GM18519 (cell line): ENCODE data around the gene CKLF.

Experiments
- ATAC-seq: cut with Tn5 transposase; IDR thresholded peaks from one replicate; pipeline ENCODE4 v1.9.1; 2021; ENCODE audit warnings: mild to moderate bottlenecking, moderate library complexity; ENCODE audit not compliant: unreplicated experiment, low FRiP score

Gene CKLF

DNA sequence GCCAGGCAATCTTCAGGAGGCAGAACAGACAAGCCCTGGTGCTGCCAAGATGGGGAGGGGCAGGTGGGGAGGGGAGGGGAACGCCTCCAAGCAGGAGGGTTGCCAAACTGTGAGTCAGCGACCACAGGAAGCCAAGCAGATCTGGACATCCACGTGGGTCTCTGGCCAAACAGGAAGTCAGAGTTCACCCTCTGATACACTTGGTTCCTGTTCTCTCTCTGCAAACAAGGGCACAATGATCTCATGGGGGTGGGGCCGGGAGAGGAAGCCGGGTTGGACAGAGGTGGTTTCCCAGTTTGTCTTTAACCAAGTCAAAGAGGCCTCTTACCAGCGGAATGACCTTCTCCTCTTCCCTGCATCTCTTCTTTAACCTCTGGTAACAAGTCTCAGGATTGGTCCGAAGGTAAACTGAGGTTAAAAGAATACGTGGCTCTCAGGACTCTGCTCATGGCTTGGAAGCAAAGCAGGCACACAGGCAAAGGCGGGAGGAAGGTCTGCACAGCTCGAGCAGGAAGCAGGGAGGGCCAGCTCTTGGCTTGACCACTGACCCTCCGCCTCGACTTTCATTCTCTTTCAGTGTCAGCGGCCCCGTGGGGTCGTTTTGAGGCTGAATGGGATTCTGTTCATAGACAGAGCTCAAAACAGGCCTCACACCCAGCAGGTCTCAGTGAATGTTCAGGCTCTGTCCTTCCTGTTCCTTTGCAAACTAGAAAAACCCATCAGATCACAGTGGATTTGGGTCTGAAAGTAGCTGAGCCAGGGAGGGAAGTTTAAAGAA is 35.4 kb upstream of the CKLF start:
- ATAC-seq, result peak; percentile 95

DNA sequence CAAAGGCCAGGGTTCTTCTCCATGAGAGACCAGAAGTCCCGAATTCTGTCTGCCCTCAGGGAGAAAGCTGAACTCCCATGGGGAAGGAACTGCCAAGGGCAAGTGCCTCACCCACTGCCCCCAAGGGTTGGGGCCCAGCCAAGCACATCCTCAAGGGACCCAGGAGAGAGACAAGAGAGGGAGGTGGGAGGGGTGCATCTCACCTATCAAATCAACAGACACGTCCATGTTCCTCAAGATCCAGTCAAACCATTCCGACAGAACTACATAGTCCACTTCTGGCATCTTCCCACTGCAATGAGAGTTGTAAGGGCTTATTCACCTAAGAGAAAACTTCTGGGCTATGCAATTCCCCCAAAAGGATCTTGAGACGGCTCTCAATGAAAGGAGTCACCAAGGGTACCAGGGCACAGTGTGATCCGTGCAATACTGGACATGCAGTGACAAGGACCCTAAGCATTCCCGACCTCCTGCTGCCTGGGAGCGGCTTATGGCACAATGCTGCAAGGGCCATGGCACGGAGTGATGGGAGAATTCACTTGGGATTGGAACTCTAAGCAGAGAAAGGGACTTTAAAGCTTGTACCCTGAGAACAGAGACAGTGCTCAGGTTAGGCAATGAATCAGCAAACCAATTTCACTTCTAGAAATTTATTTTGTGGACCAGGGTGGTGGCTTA is 34.7 kb upstream of the CKLF start:
- no peak for ATAC-seq

DNA sequence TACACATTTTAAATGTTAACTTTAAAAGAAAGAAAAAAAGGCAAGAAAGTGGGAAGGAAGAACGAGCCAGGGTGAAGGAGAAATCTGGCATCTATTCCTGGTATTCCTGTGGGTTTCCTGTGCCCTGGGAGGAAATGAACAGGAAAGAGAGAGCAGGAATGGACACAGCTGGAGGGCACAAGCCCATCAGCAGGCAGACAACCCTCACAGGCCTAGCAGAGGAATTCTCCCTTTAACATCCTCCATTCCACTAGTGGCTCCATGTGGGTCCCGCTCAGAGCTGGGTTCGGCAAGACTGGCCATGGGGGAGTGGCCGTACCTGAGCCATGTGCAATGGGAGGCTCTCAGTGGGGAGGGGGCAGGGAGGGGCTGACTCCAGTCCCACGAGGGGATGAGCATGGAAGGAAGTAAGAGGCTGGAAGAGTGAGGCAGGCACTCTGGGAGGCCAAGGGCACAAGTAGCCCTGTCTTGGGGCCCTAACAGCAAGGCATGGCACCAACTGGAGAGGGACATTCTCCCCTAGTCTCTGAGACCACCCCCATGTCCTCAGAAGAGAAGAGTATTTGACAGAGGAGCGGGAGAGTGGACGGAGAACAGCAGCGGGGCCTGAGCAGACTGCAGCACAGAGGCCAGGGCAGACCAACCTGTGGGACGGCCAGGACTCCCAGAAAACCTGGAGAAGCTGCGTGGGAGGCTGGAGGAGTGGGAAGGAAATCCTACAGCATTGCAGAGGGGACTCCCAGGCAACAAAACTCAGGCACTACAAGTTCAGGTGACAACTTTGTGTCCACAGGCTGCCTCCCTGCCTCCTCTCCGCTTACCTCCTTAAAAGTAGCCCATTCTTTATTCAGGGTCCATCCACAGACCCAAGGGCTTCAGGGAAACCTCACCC is 32.6 kb upstream of the CKLF start:
- ATAC-seq, result no peak

DNA sequence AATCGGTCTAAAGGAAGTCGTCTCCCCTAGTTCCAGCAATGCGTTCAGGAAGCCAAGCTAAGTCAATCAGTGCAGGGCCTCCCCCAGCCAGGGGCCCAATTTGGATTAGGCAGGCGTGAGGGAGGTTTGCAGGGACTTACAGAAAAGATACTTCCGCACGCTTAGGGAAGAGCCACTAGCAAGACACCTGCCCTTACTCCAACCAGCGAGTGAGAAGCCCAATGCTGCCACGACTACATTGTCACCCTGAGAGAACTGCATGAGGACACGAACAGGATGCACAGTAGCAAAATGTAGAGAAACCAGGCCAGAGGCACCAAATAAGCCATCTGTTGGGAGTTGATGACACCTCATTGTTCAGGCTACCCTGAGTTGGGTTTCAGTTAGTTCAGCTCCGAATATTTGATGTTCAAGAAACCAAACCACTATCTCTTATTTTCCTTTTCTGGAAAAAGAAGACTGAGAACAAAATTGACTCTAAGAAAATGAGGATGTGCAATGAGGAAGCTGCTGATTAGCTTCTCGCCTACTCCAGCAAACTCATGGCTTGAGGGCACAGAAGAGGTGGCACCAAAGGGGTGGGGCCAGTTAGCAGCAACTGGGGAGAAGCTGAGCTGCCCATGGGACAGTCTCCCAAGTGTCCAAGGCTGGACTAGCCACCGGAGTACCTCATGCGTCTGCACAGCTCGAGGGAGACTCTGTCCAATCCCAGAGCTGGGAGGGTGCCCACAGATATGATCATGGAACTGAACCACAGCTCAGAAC is 31.8 kb upstream of the CKLF start:
- no peak for ATAC-seq

DNA sequence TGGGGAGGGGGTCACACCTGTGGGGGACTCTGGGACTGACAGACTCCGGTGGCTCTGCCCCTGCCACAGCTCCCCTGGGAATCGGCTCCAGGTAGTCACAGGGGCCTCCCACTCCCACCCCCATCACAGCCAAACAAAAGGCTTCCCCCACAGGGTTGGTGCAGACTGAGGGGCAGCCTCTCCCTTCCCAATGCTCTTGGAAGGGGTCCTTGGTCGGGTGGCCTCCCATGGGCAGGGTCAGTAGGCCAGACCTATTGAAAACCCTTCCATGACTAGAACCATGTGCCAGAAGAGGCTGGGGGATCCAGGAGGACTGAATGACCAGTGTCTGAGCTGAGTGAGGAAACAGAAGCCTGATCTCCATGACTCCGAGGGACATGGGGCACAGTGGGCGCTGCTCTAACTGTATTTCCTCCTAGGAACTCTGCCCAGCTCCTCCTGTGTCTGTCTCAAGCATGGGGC is 31.1 kb upstream of the CKLF start:
- ATAC-seq, result no peak

DNA sequence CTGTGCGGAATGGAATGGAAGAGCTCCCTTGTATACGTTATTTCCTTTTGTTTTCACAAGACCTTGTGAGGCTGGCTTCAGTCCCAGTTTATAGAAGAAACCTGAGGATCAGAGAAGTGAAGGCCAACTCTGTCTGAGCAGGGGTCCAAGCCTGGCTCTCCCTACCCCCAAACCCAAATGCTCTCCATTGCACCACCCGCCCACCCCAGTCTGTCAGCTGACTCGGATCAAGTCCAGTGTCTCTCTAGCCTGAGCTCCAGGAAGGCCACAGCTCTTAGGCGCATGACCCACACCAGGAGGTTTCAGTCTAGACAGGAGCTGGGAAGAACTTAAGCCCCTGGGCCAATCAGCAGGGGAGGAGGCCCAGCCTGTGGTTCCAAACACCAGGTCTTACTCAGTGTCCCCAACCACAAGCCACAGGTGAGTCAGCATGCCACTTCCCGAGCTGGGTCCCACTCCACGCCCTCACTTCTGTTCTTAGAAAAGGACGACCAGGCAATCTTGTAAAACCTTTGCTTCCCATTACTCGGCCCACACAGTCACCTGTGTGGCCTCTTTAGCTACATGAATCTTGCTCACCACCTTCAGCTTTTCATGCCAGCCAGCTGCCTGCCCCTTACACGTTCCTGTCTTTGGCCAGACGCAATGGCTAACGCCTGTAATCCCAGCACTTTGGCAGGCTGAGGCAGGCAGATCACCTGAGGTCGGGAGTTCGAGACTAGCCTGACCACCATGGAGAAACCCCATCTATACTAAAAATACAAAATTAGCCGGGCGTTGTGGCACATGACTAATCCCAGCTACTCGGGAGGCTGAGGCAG is 30.2 kb upstream of the CKLF start:
- ATAC-seq, result peak; percentile 53

DNA sequence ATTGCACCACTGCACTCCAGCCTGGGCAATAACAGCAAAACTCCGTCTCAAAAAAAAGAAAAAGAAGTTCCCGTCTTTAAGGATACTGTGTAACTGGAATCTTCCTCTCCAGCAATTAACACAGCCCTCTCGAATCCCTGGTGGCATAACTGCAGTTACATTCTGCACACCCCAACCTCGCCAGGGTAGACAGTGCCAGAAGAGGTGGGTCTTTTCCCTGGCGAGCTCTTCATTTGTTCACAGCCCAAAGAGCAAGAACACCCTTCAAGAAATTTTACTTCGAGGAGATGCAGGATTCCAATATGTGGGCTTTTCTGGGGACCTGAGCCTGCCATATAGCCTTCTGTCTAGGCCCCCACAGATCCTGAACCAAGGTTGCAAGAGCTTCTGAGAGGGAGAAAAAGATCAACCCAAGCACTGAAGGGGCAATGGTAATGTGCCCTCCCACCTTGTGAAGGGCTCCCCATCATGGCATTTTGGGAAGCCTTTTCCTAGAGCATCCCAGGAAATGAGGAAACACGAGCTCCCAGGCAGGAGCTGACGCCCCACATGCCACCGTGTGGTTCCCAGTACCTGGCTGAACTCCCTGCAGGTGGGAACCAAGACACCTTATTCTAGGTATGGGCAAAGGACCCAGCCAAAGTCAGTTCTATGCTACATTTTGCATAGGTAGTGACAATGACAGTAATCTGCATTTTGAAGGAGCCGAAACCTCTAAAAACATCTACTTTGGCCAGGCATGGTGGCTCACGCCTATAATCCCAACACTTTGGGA is 29.4 kb upstream of the CKLF start:
- no peak for ATAC-seq

DNA sequence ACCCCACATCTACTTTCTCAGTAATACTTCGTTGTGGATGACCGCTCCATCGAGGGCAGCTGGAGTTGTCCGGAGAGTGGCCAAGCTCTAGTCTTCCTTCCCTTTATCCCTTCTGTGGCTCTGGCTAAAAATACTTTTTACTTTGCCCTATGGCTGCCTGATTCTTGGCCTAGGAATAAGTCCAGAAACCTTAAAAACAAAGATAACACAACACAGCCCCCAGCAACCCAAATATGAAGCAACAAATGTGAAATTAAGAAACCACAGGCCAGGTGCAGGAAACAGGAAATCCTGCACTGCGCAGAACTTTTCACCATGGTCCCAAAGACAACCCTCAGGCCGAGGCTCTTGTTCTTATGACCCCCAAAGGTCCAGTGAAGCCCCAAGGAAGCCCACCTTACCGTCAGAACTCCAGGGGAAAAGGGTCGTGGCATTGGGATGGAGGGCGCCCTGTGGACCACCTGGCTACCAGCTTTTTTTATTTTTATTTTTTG is 28.5 kb upstream of the CKLF start:
- no peak for ATAC-seq

DNA sequence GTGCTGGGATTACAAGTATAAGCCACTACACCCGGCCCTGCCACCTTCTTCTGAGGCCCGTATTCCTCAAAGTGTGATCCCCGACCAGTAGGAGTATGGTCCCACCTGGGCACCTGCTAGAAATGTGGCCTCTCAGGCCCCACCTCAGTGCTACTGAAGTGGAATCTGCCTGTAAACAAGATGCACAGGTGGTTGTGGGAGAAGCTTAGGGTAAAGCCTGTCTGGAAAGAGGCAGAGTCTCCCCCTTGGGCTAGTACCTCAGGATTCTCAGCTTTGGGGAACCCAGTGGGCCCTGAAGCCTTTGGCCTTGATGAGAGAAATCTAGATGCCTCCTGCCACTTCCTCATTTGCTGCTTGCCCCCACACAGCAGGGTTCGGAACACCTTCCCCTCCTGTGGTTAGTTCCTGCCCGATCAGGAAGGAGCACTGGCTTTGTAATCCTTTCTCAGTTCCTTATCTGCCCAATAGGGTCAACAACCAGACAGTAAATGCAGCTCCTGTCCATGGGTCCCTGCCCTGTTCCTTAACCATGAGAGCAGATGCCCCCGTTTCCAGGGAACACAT is 27.7 kb upstream of the CKLF start:
- ATAC-seq, result peak; percentile 47

DNA sequence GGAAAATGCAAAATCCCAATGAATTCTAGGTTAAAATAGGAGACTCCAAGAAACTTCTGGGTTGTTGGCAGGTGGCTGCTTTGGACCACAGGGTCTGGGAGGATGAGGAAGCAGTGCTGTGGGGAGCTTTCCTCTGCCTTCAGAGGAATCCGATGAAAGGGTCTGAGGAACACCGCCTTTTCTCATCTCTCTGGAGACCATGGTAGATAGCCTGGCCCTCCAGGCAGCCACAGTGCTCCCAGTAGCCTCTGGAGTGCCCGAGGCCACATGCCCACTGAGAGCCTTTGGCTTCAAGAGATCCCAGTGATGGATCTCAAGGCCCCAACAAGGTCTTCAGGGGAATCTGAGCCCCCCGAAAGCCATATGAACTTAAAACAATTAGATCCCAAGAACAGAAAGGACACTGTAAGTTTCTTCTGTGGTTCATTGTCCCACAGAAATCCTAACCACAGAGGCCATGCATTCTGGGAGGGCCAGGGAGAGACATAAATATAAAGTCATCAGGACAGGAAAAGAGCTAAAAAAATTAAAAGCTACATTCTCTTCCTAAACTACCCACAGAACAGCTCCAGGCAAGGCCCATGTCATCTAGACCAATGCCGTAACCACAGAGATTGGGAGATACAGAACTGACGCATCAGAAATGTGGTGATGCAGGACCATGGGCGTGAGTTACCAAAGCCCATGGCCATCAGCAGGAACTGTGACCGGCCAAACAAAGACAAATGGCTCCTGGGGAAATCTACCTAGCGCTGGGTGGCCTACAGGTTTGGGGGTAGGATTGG is 26.8 kb upstream of the CKLF start:
- no peak for ATAC-seq

DNA sequence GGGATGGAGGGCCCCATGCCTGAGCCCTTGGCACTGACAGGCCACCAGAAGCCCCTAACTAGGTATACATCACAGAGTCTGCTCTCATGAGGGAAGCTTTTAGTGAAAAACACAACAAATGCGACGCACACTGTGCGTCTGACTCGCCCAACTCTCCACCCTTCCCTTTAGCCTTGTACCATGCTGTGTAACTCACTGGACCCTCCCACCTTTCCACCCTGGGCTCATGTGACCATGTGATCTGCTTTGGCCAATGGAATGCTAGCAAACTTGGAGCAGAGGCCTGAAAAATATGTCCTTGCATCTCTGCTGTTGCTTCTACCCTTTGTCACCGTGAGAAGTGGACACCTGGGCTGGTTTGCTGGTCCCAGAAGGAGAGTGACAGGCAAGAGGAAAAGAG is 24.1 kb upstream of the CKLF start:
- ATAC-seq, result no peak

DNA sequence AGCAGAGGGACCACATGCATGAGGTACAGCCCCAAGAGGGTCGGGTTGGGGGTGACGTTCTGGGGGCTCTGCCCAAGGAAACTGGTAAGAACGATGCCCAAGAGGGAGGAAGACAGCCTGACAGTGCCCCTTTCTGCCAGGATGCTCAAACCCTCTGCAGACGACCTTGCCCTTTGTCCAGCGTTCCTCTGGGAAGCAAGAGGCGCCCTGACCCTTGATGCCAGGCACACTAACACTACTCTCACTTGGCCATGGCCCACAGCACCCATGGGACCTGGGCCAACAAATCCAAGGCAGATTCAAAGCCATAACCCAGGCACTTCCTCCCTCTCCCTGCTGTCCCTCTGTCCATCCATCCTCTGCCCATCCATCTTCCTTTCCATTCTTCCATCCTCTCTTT is 22.9 kb upstream of the CKLF start:
- ATAC-seq, result no peak

DNA sequence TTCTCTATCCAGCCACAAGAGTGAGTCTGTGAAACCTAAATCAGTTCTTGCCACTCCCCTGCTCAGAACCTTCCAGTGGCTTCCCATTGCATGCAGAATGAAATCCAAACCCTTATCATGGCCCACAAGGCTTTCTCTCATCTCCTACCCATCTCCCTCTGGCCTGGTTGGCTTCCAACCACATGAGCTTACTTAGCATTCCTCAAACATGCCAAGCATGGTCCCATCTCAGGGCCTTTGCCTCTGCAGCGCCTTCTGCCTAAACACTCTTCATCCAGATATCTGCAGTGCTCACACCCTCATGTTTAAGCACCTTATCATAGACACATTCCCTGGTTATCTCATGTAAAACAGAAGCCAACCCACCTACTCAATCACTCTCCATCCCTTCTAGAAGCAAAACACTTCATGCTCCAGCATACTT is 18.0 kb upstream of the CKLF start:
- no peak for ATAC-seq

DNA sequence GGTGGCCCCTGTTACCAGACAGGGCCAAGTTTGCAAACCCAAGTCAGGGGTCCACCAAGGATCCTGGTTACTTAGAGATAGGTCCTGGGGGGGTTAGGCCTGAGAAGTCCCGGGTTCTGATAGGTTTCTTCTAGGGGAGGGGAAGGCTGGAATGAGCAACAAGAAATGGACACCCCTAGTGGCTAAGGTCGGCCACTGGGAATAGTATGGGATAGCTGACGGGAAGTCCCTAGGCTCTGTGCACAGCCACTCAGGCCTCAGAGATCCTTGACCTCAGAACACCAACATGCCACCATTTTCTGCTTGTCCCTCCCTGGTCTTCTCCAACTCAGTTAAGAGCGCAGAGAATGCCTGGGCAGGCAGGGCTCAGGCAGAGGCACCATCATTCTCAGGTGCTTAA is 15.9 kb upstream of the CKLF start:
- no peak for ATAC-seq

DNA sequence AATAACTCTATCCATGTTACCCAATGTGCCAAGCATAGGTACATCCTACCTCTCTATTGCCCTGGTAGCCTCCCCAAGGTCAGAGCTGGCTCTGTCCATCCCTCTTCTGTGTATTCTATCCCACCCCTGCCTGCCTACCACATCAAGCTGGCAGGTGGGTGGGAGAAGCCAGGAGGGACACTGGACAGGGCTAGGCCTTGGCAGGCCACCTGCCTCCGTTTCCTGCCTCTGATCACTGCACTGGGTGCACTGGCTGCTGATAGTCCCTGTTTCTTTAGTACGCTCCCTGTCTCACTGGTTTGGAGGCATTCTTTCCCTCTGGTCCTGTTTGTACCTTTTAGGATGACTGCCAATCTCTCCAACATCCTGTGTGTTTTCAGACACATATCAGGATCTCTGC is 15.1 kb upstream of the CKLF start:
- no peak for ATAC-seq

DNA sequence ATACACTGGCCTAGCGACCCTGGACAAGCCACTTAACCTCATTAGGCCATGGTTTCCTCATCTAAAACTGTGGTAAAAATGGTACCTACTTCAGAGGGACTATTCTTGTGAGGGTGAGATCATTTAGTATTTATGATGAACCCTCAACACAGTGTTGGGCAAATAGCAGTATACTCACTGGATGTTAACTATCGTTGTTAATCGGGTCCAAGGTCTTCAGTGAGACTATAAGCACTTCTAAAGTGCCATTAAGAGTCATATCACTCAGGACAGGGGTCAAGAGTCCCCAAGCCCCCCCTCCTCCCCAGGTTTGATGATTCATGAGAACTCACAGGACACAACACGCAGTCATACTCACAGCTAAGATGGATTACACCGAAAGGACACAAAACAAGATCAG is 13.5 kb upstream of the CKLF start:
- ATAC-seq, result no peak

DNA sequence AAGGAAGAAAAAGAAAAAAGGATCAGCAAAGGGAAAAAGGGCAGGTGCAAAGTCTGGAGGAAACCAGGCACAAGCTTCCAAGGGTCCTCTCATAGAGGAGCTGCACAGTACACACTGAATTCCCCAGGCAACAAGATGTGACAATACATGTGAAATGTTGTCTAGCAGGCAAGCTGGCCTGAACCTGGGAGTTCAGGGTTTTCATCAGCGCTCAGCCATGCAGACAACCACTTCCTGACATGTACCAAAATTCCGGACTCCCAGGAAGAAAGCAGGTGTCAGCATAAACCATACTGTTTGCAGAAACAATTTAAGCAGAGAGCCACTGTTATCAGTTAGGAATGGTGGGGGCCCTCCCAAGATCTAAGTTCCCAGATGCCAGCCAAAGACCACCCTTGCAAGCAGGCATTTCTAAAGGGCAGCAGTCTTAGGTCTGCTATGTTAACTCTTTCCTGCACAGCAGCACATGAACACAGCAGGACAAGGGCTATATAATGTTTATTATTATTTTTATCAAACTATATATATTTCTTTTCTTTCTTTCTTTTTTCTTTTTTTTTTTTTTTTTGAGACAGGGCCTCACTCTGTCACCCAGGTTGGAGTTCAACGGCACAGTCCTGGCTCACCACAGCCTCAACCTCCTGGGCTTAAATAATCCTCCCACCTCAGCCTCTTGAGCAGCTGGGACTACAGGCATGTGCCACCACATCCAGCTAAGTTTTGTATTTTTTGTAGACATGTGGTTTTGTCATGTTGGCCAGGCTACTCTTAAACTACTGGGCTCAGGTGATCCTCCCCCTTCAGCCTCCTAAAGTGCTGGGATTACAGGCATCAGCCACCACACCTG is 12.5 kb upstream of the CKLF start:
- ATAC-seq, result peak; percentile 80
